Smooth muscle cell (in vitro differentiated cells): ENCODE results near the gene TACC2. TPM values are rescaled to one million over a fixed set of nuclear protein-coding genes. Genes with fewer than 3 reads are reported as not detected.

ENCODE experiments used
- DNase-seq: peaks from one replicate; lab custom pipeline; 2025; ENCODE audit not compliant: unreplicated experiment; lab: John Stamatoyannopoulos, UW
- H2AFZ ChIP-seq: fragments of 200-600 bp; sonication (generic); 2 replicates; pipeline ENCODE4 v1.6.0; 2016; ENCODE audit warnings: antibody characterized with exemption, low read depth, mild to moderate bottlenecking
- H3F3A ChIP-seq: fragments of 200-600 bp; sonication (generic); 2 replicates; pipeline ENCODE4 v1.6.0; 2017; ENCODE audit warnings: antibody characterized with exemption, low read depth
- H3K27ac ChIP-seq: fragments of 200-600 bp; sonication (generic); 2 replicates; pipeline ENCODE4 v1.5.1; 2016; ENCODE audit warnings: low read depth, mild to moderate bottlenecking
- H3K27me3 ChIP-seq: fragments of 200-600 bp; sonication (generic); 2 replicates; pipeline ENCODE4 v1.6.1; 2016; ENCODE audit warnings: low read depth, mild to moderate bottlenecking
- H3K36me3 ChIP-seq: fragments of 200-600 bp; sonication (generic); 2 replicates; pipeline ENCODE4 v1.5.1; 2016; ENCODE audit warnings: low read depth
- H3K4me1 ChIP-seq: fragments of 200-600 bp; sonication (generic); 2 replicates; pipeline ENCODE4 v1.5.1; 2016; ENCODE audit warnings: low read depth
- H3K4me2 ChIP-seq: fragments of 200-600 bp; sonication (generic); 2 replicates; pipeline ENCODE4 v1.6.0; 2016; ENCODE audit warnings: mild to moderate bottlenecking
- H3K4me3 ChIP-seq: fragments of 200-600 bp; sonication (generic); 2 replicates; pipeline ENCODE4 v1.5.1; 2016; ENCODE audit warnings: mild to moderate bottlenecking
- H3K79me2 ChIP-seq: fragments of 200-600 bp; sonication (generic); 2 replicates; pipeline ENCODE4 v1.6.0; 2016; ENCODE audit warnings: low read depth, mild to moderate bottlenecking
- H3K9ac ChIP-seq: fragments of 200-600 bp; sonication (generic); 2 replicates; pipeline ENCODE4 v1.6.0; 2016; ENCODE audit warnings: low read depth
- H3K9me3 ChIP-seq: fragments of 200-600 bp; sonication (generic); replicated peaks from 2 replicates; pipeline ENCODE4 v1.5.1; 2016; ENCODE audit warnings: low read depth
- H4K20me1 ChIP-seq: fragments of 200-600 bp; sonication (generic); 2 replicates; pipeline ENCODE4 v1.6.0; 2016; ENCODE audit warnings: low read depth
- CTCF ChIP-seq: fragments of 200-600 bp; sonication (generic); IDR thresholded peaks from 2 replicates; pipeline ENCODE4 v1.5.1; 2017; ENCODE audit warnings: borderline replicate concordance, mild to moderate bottlenecking, antibody characterized with exemption; ENCODE audit not compliant: insufficient read depth, poor library complexity, severe bottlenecking
- WGBS: methylation state at CpG from one replicate; pipeline ENCODE4 v1.1.7; 2016; ENCODE audit warnings: low lambda C conversion rate; 5-methylcytosine and 5-hydroxymethylcytosine counted together
- polyA plus RNA-seq: library from polyadenylated mRNA; unstranded; fragments of >200 nt; fragmentation: Nextera tagmentation; extraction: Ambion mirVana; gene quantifications from 2 replicates; pipeline ENCODE4 v1.2.1, GENCODE V29; 2016
- total RNA-seq: library from RNA; depleted of rRNA; stranded (reverse); fragments of >200 nt; gene quantifications from 2 replicates; pipeline ENCODE4 v1.2.3, GENCODE V29; 2014

Gene TACC2
- total and polyA plus RNA-seq, 2 experiments from 2014 or later, result 2.8 to 7.6 TPM

- DNase-seq, result no peak
- Histone ChIP-seq H3K27me3 (no peaks in the 10 kb centered on the region), H3K4me3 (no peak overlapping the region), H3K36me3 (no peaks in the 10 kb centered on the region), H3K9ac (no peak overlapping the region), H3F3A (no peaks in the 10 kb centered on the region), H3K4me1 (no peaks in the 10 kb centered on the region), H3K27ac (no peak overlapping the region), H4K20me1 (no peaks in the 10 kb centered on the region), H3K4me2 (no peak overlapping the region), H2AFZ (no peak overlapping the region), H3K9me3 (no peaks in the 10 kb centered on the region), H3K79me2 (no peaks in the 10 kb centered on the region)
- 86% methylated on average over 4 of the region's 4 CpGs for WGBS
- TF ChIP-seq CTCF, result no peak
These were observed 306.5 kb downstream of the TACC2 start for GRCh38 chr10:122295451-122295809.

GRCh38 chr10:122296363-122297120 is 307.6 kb downstream of the TACC2 start:
- no peaks in the 10 kb centered on the region for H3K9me3 ChIP-seq
- no peaks in the 10 kb centered on the region for H3F3A ChIP-seq
- H3K27me3 ChIP-seq, result no peaks in the 10 kb centered on the region
- H3K9ac ChIP-seq, result no peak overlapping the region
- TF ChIP-seq CTCF, result no peak
- no peaks in the 10 kb centered on the region for H3K4me1 ChIP-seq
- no peak overlapping the region for H3K4me2 ChIP-seq
- DNase-seq, result no peak
- no peak overlapping the region for H2AFZ ChIP-seq
- H3K79me2 ChIP-seq, result no peaks in the 10 kb centered on the region
- no peaks in the 10 kb centered on the region for H4K20me1 ChIP-seq
- no peaks in the 10 kb centered on the region for H3K36me3 ChIP-seq
- no peak overlapping the region for H3K4me3 ChIP-seq
- no peak overlapping the region for H3K27ac ChIP-seq
- WGBS, result 94% methylated on average over 8 of the region's 8 CpGs

GRCh38 chr10:122297583-122297982 is 308.6 kb downstream of the TACC2 start:
- no peaks in the 10 kb centered on the region for H3K27me3 ChIP-seq
- no peaks in the 10 kb centered on the region for H3K79me2 ChIP-seq
- no peak overlapping the region for H3K4me2 ChIP-seq
- no peak overlapping the region for H3K27ac ChIP-seq
- no peak for DNase-seq
- no peaks in the 10 kb centered on the region for H4K20me1 ChIP-seq
- H3K36me3 ChIP-seq, result no peaks in the 10 kb centered on the region
- H3K4me1 ChIP-seq, result no peaks in the 10 kb centered on the region
- WGBS, result 89% methylated on average over 8 of the region's 8 CpGs
- H3K4me3 ChIP-seq, result no peak overlapping the region
- no peaks in the 10 kb centered on the region for H3K9me3 ChIP-seq
- no peak for TF ChIP-seq CTCF
- H3K9ac ChIP-seq, result no peak overlapping the region
- no peak overlapping the region for H2AFZ ChIP-seq
- H3F3A ChIP-seq, result no peaks in the 10 kb centered on the region

- no peak overlapping the region for H3K4me3 ChIP-seq
- no peaks in the 10 kb centered on the region for H3K4me1 ChIP-seq
- 89% methylated on average over 6 of the region's 6 CpGs for WGBS
- no peak overlapping the region for H3K4me2 ChIP-seq
- H3K27ac ChIP-seq, result no peak overlapping the region
- no peaks in the 10 kb centered on the region for H3K36me3 ChIP-seq
- H3K79me2 ChIP-seq, result no peaks in the 10 kb centered on the region
- H2AFZ ChIP-seq, result no peak overlapping the region
- H4K20me1 ChIP-seq, result no peaks in the 10 kb centered on the region
- no peaks in the 10 kb centered on the region for H3K27me3 ChIP-seq
- H3K9ac ChIP-seq, result no peak overlapping the region
- no peaks in the 10 kb centered on the region for H3K9me3 ChIP-seq
- no peaks in the 10 kb centered on the region for H3F3A ChIP-seq
- DNase-seq, result no peak
- no peak for TF ChIP-seq CTCF
These were observed 309.2 kb downstream of the TACC2 start for GRCh38 chr10:122298206-122298597.
